HCT116 (cell line): ENCODE data around the gene SRL. TPM values are rescaled to one million over a fixed set of nuclear protein-coding genes. Genes with fewer than 3 reads are reported as not detected.

Experiments used
- ATAC-seq: fragments of 200-7000 bp; cut with Tn5 transposase; 2 replicates; pipeline ENCODE4 v1.9.1; 2020; ENCODE audit warnings: mild to moderate bottlenecking, moderate library complexity
- BruUV-seq: library from RNA; stranded (reverse); fragments of 400-500 nt; replicated peaks from 2 replicates; lab custom pipeline; 2021; lab: Mats Ljungman, UMichigan
- CTCF ChIA-PET: fragments of 300-600 bp; sonication (Branson Sonifier 250); formaldehyde crosslinking; loops from one replicate; lab custom pipeline; 2021; ENCODE audit warnings: antibody characterized with exemption; lab: Charles Lee
- POLR2A ChIA-PET: fragments of 300-600, 350-600 bp; sonication (Branson Sonifier 250); formaldehyde crosslinking; loops from one replicate; lab custom pipeline; 2021; ENCODE audit warnings: antibody characterized with exemption; lab: Charles Lee
- RAD21 ChIA-PET, 2 experiments: fragments of 300-600 bp; sonication (Branson Sonifier 250); formaldehyde crosslinking; loops; one replicate each; lab custom pipeline; 2023; ENCODE audit warnings: low total read pairs in 2 of 2; ENCODE audit not compliant: uncharacterized antibody in 2 of 2, unreplicated experiment in 2 of 2, low non-redundant PET in 1 of 2; lab: Charles Lee
- DNase-seq: peaks from one replicate; pipeline ENCODE4 v3.0.0-alpha.2; 2010; ENCODE audit warnings: low read depth, low spot score
- H2AFZ ChIP-seq: fragments of 200-600 bp; shearing (Covaris generic), sonication (generic); 2 replicates; pipeline ENCODE4 v1.6.1; 2017; ENCODE audit warnings: low read depth, mixed run types, mixed read lengths, antibody characterized with exemption, low read length; ENCODE audit not compliant: poor library complexity, severe bottlenecking
- H3K27ac ChIP-seq: 2 replicates; pipeline ENCODE4 v1.5.1; 2012; ENCODE audit warnings: low read depth, low read length
- H3K27me3 ChIP-seq: fragments of 200-600 bp; sonication (generic); 2 replicates; pipeline ENCODE4 v1.6.1; 2016; ENCODE audit warnings: mixed run types, low read length, mixed read lengths; ENCODE audit not compliant: insufficient read depth
- H3K36me3 ChIP-seq, 2 experiments: fragments of 200-500 bp in 1 of 2; fragments of 200-600 bp in 1 of 2; sonication (Bioruptor generic) in 1 of 2; sonication (generic) in 1 of 2; 2 replicates each; pipeline versions ENCODE4 v1.5.1 to v1.6.1; 2014 to 2016; ENCODE audit warnings: low read length in 2 of 2, inconsistent platforms in 1 of 2, mixed read lengths in 1 of 2, mixed run types in 1 of 2; ENCODE audit not compliant: insufficient read depth in 2 of 2, control insufficient read depth in 1 of 2
- H3K4me1 ChIP-seq, 2 experiments: fragments of 200-600 bp in 1 of 2; sonication (generic) in 1 of 2; 2 replicates each; pipeline versions ENCODE4 v1.5.1 to v1.6.1; 2012 to 2017; ENCODE audit warnings: low read length in 2 of 2, inconsistent platforms in 1 of 2, mild to moderate bottlenecking in 1 of 2, mixed read lengths in 1 of 2, mixed run types in 1 of 2, moderate library complexity in 1 of 2; ENCODE audit not compliant: insufficient read depth in 2 of 2, control insufficient read depth in 1 of 2
- H3K4me2 ChIP-seq: fragments of 200-600 bp; sonication (generic); 2 replicates; pipeline ENCODE4 v1.6.1; 2017; ENCODE audit warnings: mixed run types, low read length, mixed read lengths
- H3K4me3 ChIP-seq, 2 experiments: fragments of 200-600 bp in 1 of 2; sonication (generic) in 1 of 2; replicated peaks in 1 of 2; 2 replicates each; pipeline ENCODE4 v1.5.1; 2011 to 2016; ENCODE audit warnings: low read length in 2 of 2, control low read depth in 1 of 2, low read depth in 1 of 2, mild to moderate bottlenecking in 1 of 2, mixed read lengths in 1 of 2, mixed run types in 1 of 2
- H3K79me2 ChIP-seq: fragments of 200-600 bp; sonication (generic); 2 replicates; pipeline ENCODE4 v1.6.1; 2017; ENCODE audit warnings: mild to moderate bottlenecking, mixed run types, low read length, moderate library complexity, mixed read lengths; ENCODE audit not compliant: insufficient read depth
- H3K9ac ChIP-seq: fragments of 200-600 bp; sonication (generic); 2 replicates; pipeline ENCODE4 v1.6.1; 2016; ENCODE audit warnings: low read length, mixed read lengths
- H3K9me2 ChIP-seq: fragments of 200-600 bp; sonication (generic), shearing (Covaris generic); 2 replicates; pipeline ENCODE4 v1.6.1; 2017; ENCODE audit warnings: mixed run types, mild to moderate bottlenecking, moderate library complexity; ENCODE audit not compliant: insufficient read depth
- H3K9me3 ChIP-seq, 2 experiments: fragments of 200-500 bp in 1 of 2; fragments of 200-600 bp in 1 of 2; sonication (Bioruptor generic) in 1 of 2; sonication (generic) in 1 of 2; 2 replicates each; pipeline ENCODE4 v1.6.1; 2014 to 2017; ENCODE audit warnings: low read length in 2 of 2, mixed read lengths in 2 of 2, inconsistent platforms in 1 of 2, low read depth in 1 of 2, mild to moderate bottlenecking in 1 of 2, mixed run types in 1 of 2, moderate library complexity in 1 of 2; ENCODE audit not compliant: control insufficient read depth in 1 of 2, insufficient read depth in 1 of 2
- H4K20me1 ChIP-seq: fragments of 200-600 bp; sonication (generic), shearing (Covaris generic); 2 replicates; pipeline ENCODE4 v1.6.1; 2017; ENCODE audit warnings: mixed run types, mild to moderate bottlenecking, moderate library complexity; ENCODE audit not compliant: insufficient read depth
- CEBPB ChIP-seq: IDR thresholded peaks from 2 replicates; pipeline ENCODE4 v1.6.1; 2012; ENCODE audit warnings: low read depth
- EZH2phosphoT487 ChIP-seq: fragments of 200-600 bp; IDR thresholded peaks from 2 replicates; pipeline ENCODE4 v1.6.1; 2018; ENCODE audit warnings: antibody characterized with exemption, borderline replicate concordance
- MAX ChIP-seq: IDR thresholded peaks from 2 replicates; pipeline ENCODE4 v1.6.1; 2012
- POLR2A ChIP-seq: IDR thresholded peaks from 2 replicates; pipeline ENCODE4 v1.7.0; 2011; ENCODE audit warnings: borderline replicate concordance; ENCODE audit not compliant: insufficient read depth, insufficient read length; ENCODE audit errors: extremely low read depth
- RAD21 ChIP-seq: IDR thresholded peaks from 2 replicates; pipeline ENCODE4 v1.6.1; 2012; ENCODE audit warnings: low read depth, mild to moderate bottlenecking
- REST ChIP-seq: IDR thresholded peaks from 2 replicates; pipeline ENCODE4 v1.6.1; 2012; ENCODE audit warnings: low read depth
- SP1 ChIP-seq: IDR thresholded peaks from 2 replicates; pipeline ENCODE4 v1.6.1; 2012; ENCODE audit warnings: low read depth
- TCF7L2 ChIP-seq: IDR thresholded peaks from 2 replicates; pipeline ENCODE4 v1.7.0; 2011; ENCODE audit warnings: borderline replicate concordance, inconsistent platforms; ENCODE audit not compliant: insufficient read depth, insufficient read length; ENCODE audit errors: extremely low read depth
- YY1 ChIP-seq: IDR thresholded peaks from 2 replicates; pipeline ENCODE4 v1.6.1; 2011; ENCODE audit warnings: low read length, low read depth, moderate library complexity, mild to moderate bottlenecking; ENCODE audit not compliant: insufficient replicate concordance; ENCODE audit errors: extremely low read depth
- ZNF274 ChIP-seq: fragments of 200-500 bp; sonication (Bioruptor generic); IDR thresholded peaks from 2 replicates; pipeline ENCODE4 v1.6.1; 2014; ENCODE audit warnings: mild to moderate bottlenecking, low read depth, low read length, inconsistent platforms
- intact Hi-C: fragments of 100-400 bp; cut with micrococcal nuclease; formaldehyde crosslinking; loops from 2 replicates; pipeline ENCODE4 v1.10.0; 2022
- total RNA-seq: library from RNA; stranded (reverse); gene quantifications from one replicate; pipeline ENCODE4 v1.2.1, GENCODE V29; 2021; ENCODE audit not compliant: unreplicated experiment

The SRL gene
- total RNA-seq, 1 experiment from 2014 or later, result not detected

DNA sequence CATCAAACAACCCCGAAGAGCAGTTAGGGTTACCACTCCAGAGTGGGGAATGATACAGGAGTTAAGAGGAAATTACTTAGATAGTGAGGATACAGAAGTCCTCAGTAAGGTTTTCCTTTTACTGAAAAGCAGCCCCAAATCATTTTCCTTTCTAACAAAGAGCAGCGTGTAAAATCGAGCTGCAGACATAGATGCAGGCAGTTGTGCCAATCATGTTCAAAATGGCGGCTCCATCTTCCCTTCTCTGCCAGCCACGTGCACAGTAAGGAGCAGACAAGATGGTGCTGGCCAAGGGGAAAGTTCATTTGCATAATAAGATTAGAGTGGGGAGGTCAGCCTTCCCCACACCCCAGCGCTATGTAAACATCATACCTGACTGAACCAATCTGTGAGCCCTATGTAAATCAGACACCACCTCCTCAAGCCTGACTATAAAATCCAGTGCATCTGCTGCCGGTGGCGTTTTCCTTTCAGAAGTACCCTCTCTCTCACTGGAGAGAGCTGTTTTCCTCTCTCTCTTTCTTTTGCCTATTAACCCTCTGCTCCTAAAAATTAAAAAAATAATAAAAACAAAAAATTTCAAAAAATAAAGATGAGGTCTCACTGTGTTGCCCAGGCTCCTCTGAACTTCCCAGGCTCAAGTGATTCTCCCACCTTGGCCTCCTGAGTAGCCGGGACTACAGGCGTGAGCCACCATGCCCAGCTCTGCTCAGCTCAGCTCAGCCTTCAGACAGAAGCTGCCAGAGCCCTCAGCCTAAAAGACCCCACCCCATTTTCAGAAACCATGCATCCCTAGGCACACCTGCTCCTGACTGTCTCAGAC is 2.6 kb upstream of the SRL start:
- ChIA-PET RAD21 (no interaction called here), POLR2A (no interaction called here), CTCF (interaction anchor here (1.9 kb wide), 1 partner anchor 9 kb away, joined by 7 read pairs; no protein-coding TSS in a partner anchor)
- intact Hi-C loops, result no loop called here
- no peak for ATAC-seq
- Histone ChIP-seq H2AFZ (no peak overlapping the region), H3K9me3 (no peaks in the 10 kb centered on the region), H3K4me2 (no peak overlapping the region), H3K36me3 (no peaks in the 10 kb centered on the region), H3K27ac (no peak overlapping the region), H4K20me1 (no peaks in the 10 kb centered on the region), H3K27me3 (no peaks in the 10 kb centered on the region), H3K79me2 (no peaks in the 10 kb centered on the region), H3K4me3 (no peak overlapping the region), H3K9ac (no peak overlapping the region), H3K4me1 (peaks cover 0 to 2% of the 10 kb centered on the region in 2 experiments; a peak in 1 of 4 replicates), H3K9me2 (no peaks in the 10 kb centered on the region)
- no peak for DNase-seq
- no TSS peak for BruUV-seq
- TF ChIP-seq SP1 (no peak), TCF7L2 (no peak), EZH2phosphoT487 (no peak), CEBPB (no peak), ZNF274 (no peak), MAX (no peak), POLR2A (no peak), RAD21 (no peak)

- Histone ChIP-seq H3K9me2 (no peaks in the 10 kb centered on the region), H3K9ac (no peak overlapping the region), H4K20me1 (no peaks in the 10 kb centered on the region), H3K9me3 (no peaks in the 10 kb centered on the region), H3K27me3 (no peaks in the 10 kb centered on the region), H3K36me3 (no peaks in the 10 kb centered on the region), H2AFZ (no peak overlapping the region), H3K4me3 (no peak overlapping the region), H3K79me2 (no peaks in the 10 kb centered on the region), H3K27ac (no peak overlapping the region), H3K4me2 (no peak overlapping the region), H3K4me1 (no peaks in the 10 kb centered on the region)
- ChIA-PET CTCF (interaction anchor here (2.1 kb wide), 1 partner anchor 13 kb away, joined by 6 read pairs; no protein-coding TSS in a partner anchor), RAD21 (no interaction called here), POLR2A (no interaction called here)
- ATAC-seq (no peak), DNase-seq (no peak)
- no TSS peak for BruUV-seq
- intact Hi-C loops, result no loop called here
- TF ChIP-seq REST, result no peak
- no peak for TF ChIP-seq YY1
Observed at GRCh38 chr16:4241258-4241927, 487 bp downstream of the SRL start.
